Keratinocyte (primary cell): ENCODE measurements around the gene ENG. TPM values are rescaled to one million over a fixed set of nuclear protein-coding genes. Genes with fewer than 3 reads are reported as not detected.

Experiments
- DNase-seq: peaks from one replicate; pipeline ENCODE4 v3.0.0-alpha.2; 2011; ENCODE audit warnings: low read depth, missing footprints, low spot score
- FAIRE-seq: peaks from 2 replicates; lab custom pipeline; 2011; peaks lifted over from hg19 to GRCh38; lab: Jason Lieb, UNC
- H2AFZ ChIP-seq: 2 replicates; pipeline ENCODE4 v1.6.0; 2012; ENCODE audit warnings: low read length, control low read depth, inconsistent platforms; ENCODE audit not compliant: control insufficient read depth
- H3K27ac ChIP-seq: 2 replicates; pipeline ENCODE4 v1.5.1; 2011; ENCODE audit warnings: low read length; ENCODE audit not compliant: control insufficient read depth, insufficient read depth
- H3K27me3 ChIP-seq: 3 replicates; pipeline ENCODE4 v1.6.0; 2011; ENCODE audit warnings: low read length; ENCODE audit not compliant: control insufficient read depth, insufficient read depth; ENCODE audit errors: extremely low read depth
- H3K36me3 ChIP-seq, 2 experiments: 2 replicates in 1 of 2; 3 replicates in 1 of 2; pipeline ENCODE4 v1.5.1; 2011; ENCODE audit warnings: low read length in 2 of 2, mild to moderate bottlenecking in 1 of 2; ENCODE audit not compliant: control insufficient read depth in 2 of 2, insufficient read depth in 2 of 2; ENCODE audit errors: extremely low read depth in 1 of 2
- H3K4me1 ChIP-seq: 3 replicates; pipeline ENCODE4 v1.5.1; 2011; ENCODE audit warnings: low read length; ENCODE audit not compliant: control insufficient read depth, insufficient read depth; ENCODE audit errors: extremely low read depth
- H3K4me2 ChIP-seq: 3 replicates; pipeline ENCODE4 v1.6.0; 2011; ENCODE audit warnings: low read depth, low read length; ENCODE audit not compliant: control insufficient read depth, insufficient read depth; ENCODE audit errors: extremely low read depth
- H3K4me3 ChIP-seq, 3 experiments: fragments of 200-600 bp in 1 of 3; sonication (generic) in 1 of 3; 2 replicates in 2 of 3; 3 replicates in 1 of 3; pipeline ENCODE4 v1.5.1; 2011 to 2016; ENCODE audit warnings: low read length in 3 of 3, mild to moderate bottlenecking in 3 of 3, control low read depth in 2 of 3, inconsistent platforms in 1 of 3, low read depth in 1 of 3, mixed read lengths in 1 of 3, mixed run types in 1 of 3, moderate library complexity in 1 of 3; ENCODE audit not compliant: control insufficient read depth in 2 of 3, insufficient read depth in 2 of 3; ENCODE audit errors: extremely low read depth in 1 of 3
- H3K79me2 ChIP-seq: 2 replicates; pipeline ENCODE4 v1.6.0; 2012; ENCODE audit warnings: low read length; ENCODE audit not compliant: control insufficient read depth, insufficient read depth
- H3K9ac ChIP-seq: 3 replicates; pipeline ENCODE4 v1.6.0; 2011; ENCODE audit warnings: low read length; ENCODE audit not compliant: control insufficient read depth, insufficient read depth; ENCODE audit errors: extremely low read depth
- H3K9me1 ChIP-seq: 3 replicates; pipeline ENCODE4 v1.6.0; 2011; ENCODE audit warnings: low read length; ENCODE audit not compliant: control insufficient read depth, insufficient read depth; ENCODE audit errors: extremely low read depth
- H3K9me3 ChIP-seq: 2 replicates; pipeline ENCODE4 v1.5.1; 2012; ENCODE audit warnings: low read depth, low read length; ENCODE audit not compliant: control insufficient read depth
- H4K20me1 ChIP-seq: 3 replicates; pipeline ENCODE4 v1.6.0; 2011; ENCODE audit warnings: low read length; ENCODE audit not compliant: control insufficient read depth, insufficient read depth; ENCODE audit errors: extremely low read depth
- EZH2 ChIP-seq: IDR thresholded peaks from one replicate; pipeline ENCODE4 v1.6.1; 2012; ENCODE audit warnings: inconsistent platforms, mild to moderate bottlenecking, low read length, moderate library complexity
- dilution Hi-C: fragments of 300-500 bp; cut with MboI; formaldehyde crosslinking; loops from one replicate; pipeline ENCODE4 v1.7.0; 2020; ENCODE audit warnings: low sequenced_read_pairs; ENCODE audit not compliant: extremely low pct_ligation_motif_present
- polyA plus RNA-seq, 5 experiments: library from polyadenylated mRNA; depleted of rRNA in 3 of 5; stranded (reverse) in 3 of 5; stranded (forward) in 1 of 5; unstranded in 1 of 5; fragments of >200 nt; gene quantifications; 1 replicate in 1 of 5; 2 replicates in 3 of 5; 3 replicates in 1 of 5; pipeline versions ENCODE4 v1.2.1 to v1.2.3, GENCODE V29; 2011 to 2012; ENCODE audit warnings: missing spikeins in 2 of 5, low read depth in 1 of 5, low replicate concordance in 1 of 5
- TF ChIP-seq, protein P1 (sequence below), 3 experiments: IDR thresholded peaks in 1 of 3; conservative IDR thresholded peaks in 1 of 3; optimal IDR thresholded peaks in 1 of 3; 2 replicates in 2 of 3; 3 replicates in 1 of 3; pipeline versions ENCODE3 to v1.5.1; 2011; ENCODE audit warnings: low read length in 3 of 3, mild to moderate bottlenecking in 3 of 3, moderate library complexity in 2 of 3, control low read depth in 1 of 3, inconsistent platforms in 1 of 3; ENCODE audit not compliant: insufficient read depth in 2 of 3; ENCODE audit errors: extremely low read depth in 1 of 3

Gene ENG
- polyA plus RNA-seq, 1 donor (not counting 4 experiments of a cell fraction or from before 2014, with no cell fraction given): 0.22 TPM

DNA sequence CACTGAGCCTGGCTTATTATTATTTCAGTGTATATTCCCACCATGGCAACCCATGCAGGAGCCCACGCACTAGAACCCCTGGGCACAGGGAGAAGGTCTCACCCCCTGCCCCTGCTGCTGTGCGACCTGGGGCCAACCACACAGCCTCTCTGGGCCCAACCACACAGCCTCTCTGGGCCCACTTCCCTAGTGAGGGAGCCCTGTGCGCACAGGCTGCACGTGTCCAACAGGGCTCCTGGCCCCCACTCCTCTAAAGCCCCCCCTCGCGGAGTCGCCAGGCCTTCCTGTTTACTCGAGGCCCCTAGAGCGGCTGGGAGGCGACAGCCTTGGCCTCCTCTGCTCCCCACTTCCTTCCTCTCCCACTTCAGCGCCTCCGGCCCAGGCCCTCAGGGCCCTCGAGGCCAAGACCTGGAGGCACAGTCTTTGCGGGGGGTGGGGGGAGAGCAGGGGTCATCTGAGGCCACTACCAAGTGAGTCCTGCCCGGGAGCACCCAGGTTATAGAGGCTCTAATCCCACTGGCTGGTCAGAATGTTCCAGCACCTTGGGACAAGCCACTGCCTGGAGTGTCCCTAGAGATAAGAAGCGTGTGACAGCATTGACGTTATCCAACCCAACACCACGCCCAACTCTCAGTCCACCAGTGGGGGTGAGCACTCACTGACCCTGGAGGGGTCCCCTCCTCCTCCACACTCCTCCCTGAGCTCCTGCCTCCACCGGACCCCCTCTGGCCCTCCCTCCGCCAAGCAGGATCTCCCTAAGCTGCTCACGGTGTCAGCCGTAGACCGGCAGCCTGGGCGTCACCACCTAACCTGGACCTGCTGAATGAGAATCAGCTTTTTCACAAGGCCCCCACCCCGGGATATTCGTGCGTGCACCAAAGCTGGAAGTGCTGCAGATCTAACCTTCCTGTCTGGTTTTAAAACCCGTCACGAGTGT lies 7.9 kb upstream of the ENG start:
- no peaks in the 10 kb centered on the region for H3K36me3 ChIP-seq
- dilution Hi-C loops: no loop called here
- no peaks in the 10 kb centered on the region for H3K9me1 ChIP-seq
- H3K9me3 ChIP-seq: no peaks in the 10 kb centered on the region
- no peak overlapping the region for H3K4me2 ChIP-seq
- no peak overlapping the region for H3K9ac ChIP-seq
- TF ChIP-seq, protein P1, sequence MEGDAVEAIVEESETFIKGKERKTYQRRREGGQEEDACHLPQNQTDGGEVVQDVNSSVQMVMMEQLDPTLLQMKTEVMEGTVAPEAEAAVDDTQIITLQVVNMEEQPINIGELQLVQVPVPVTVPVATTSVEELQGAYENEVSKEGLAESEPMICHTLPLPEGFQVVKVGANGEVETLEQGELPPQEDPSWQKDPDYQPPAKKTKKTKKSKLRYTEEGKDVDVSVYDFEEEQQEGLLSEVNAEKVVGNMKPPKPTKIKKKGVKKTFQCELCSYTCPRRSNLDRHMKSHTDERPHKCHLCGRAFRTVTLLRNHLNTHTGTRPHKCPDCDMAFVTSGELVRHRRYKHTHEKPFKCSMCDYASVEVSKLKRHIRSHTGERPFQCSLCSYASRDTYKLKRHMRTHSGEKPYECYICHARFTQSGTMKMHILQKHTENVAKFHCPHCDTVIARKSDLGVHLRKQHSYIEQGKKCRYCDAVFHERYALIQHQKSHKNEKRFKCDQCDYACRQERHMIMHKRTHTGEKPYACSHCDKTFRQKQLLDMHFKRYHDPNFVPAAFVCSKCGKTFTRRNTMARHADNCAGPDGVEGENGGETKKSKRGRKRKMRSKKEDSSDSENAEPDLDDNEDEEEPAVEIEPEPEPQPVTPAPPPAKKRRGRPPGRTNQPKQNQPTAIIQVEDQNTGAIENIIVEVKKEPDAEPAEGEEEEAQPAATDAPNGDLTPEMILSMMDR (optimal IDR thresholded peaks at IDR 0.05 in 1 of 3, IDR thresholded peaks at IDR 0.05 in 1 of 3, conservative IDR thresholded peaks at IDR 0.05 in 1 of 3; ENCODE audit: extremely low read depth in 1 of 3, insufficient read depth in 2 of 3, low read length in 3 of 3): no peak
- H2AFZ ChIP-seq: no peak overlapping the region
- H3K79me2 ChIP-seq: no peaks in the 10 kb centered on the region
- no peak overlapping the region for H3K27ac ChIP-seq
- H3K4me3 ChIP-seq: no peak overlapping the region
- peaks cover 4% of the 10 kb centered on the region for H3K27me3 ChIP-seq
- FAIRE-seq (no peak), DNase-seq (no peak)
- H3K4me1 ChIP-seq: no peaks in the 10 kb centered on the region
- H4K20me1 ChIP-seq: no peaks in the 10 kb centered on the region

DNA sequence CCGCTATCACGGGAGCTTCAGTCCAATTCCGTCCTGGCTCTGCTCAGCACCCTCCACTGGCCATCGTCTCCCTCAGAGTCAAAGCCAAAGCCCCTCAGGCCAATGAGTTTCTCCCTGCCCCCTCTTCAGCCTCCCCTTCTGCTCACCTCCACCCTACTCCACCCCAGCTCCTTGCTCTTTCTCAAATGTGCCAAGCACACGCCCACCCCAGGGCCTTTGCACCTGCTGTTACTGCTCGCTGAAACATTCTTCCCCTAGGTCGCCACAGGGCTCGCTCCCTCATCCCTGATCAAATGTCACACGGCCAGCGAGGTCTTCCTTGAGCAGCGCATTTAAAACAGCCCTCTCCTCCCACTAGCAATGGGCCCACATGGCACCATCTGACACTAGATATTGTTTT lies 6.3 kb upstream of the ENG start:
- Histone ChIP-seq H3K9me1 (no peaks in the 10 kb centered on the region), H3K4me2 (no peak overlapping the region), H3K36me3 (no peaks in the 10 kb centered on the region), H3K79me2 (no peaks in the 10 kb centered on the region), H3K4me1 (no peaks in the 10 kb centered on the region), H3K27ac (no peak overlapping the region), H3K4me3 (no peak overlapping the region), H4K20me1 (no peaks in the 10 kb centered on the region), H2AFZ (no peak overlapping the region), H3K9me3 (no peaks in the 10 kb centered on the region), H3K27me3 (peaks cover 4% of the 10 kb centered on the region), H3K9ac (no peak overlapping the region)
- no peak for FAIRE-seq
- no peak for TF ChIP-seq EZH2
- TF ChIP-seq, protein P1 (optimal IDR thresholded peaks at IDR 0.05 in 1 of 3, IDR thresholded peaks at IDR 0.05 in 1 of 3, conservative IDR thresholded peaks at IDR 0.05 in 1 of 3; ENCODE audit: extremely low read depth in 1 of 3, insufficient read depth in 2 of 3, low read length in 3 of 3): no peak
- dilution Hi-C loops: no loop called here
- no peak for DNase-seq
